Stimulated activated naive CD8-positive, alpha-beta T cell treated with anti-CD3 and anti-CD28 coated beads, Interleukin-15, amount 100 ng/mL, for 72 hours (primary cell): ENCODE data around the gene RTF2.
"Not testable (repeated sequence)": the region's sequence is repeated elsewhere in the genome, so short reads cannot be mapped to it uniquely, and the experiment has no call there.

ENCODE experiments used
- ATAC-seq: fragments of 150-1000 bp; cut with Tn5 transposase; 2 replicates; pipeline ENCODE4 v1.10.0; 2021; ENCODE audit warnings: mild to moderate bottlenecking, moderate library complexity
- DNase-seq, 2 donors: peaks; one replicate each; pipeline ENCODE4 v3.0.0; 2021 to 2022
- H3K27ac Mint-ChIP-seq, 2 donors: one replicate each; pipeline ENCODE4 v1.8.0; 2022; ENCODE audit warnings: mild to moderate bottlenecking in 2 of 2, mixed read lengths in 2 of 2, moderate library complexity in 2 of 2
- H3K27me3 Mint-ChIP-seq: one replicate; pipeline ENCODE4 v1.8.0; 2022; ENCODE audit warnings: mixed read lengths
- H3K4me1 Mint-ChIP-seq: one replicate; pipeline ENCODE4 v1.8.0; 2022; ENCODE audit warnings: mild to moderate bottlenecking, mixed read lengths
- H3K4me3 Mint-ChIP-seq, 2 donors: one replicate each; pipeline ENCODE4 v1.8.0; 2022; ENCODE audit warnings: mild to moderate bottlenecking in 2 of 2, mixed read lengths in 2 of 2, moderate library complexity in 1 of 2
- H3K9me3 Mint-ChIP-seq, 2 donors: one replicate each; pipeline ENCODE4 v1.8.0; 2022; ENCODE audit warnings: mixed read lengths in 2 of 2

Gene RTF2

DNA sequence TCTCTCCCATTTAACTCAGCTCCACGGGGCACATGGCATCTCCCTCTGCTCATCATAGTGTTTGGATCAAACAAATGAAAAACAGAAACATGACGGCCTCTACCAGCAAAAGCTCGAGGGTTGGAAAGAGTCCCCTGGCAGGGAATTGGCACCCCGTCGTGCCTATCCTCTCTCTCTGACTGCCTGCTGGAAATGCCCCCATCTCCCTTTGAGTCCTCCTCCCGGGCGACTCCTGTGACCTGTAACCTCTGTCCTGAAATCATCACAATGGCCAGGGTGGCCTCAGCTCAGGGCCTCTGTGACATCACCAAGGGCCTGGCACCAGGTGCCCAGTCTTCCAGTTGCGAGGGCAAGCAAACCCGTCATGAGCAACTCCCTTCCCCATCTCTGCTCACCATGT lies 64.5 kb downstream of the RTF2 start, which contains the start of gene FAM209B:
TSS of gene FAM209B (plus strand) at position 301 of the 400 bp plus-strand sequence. CDS start at position 397, 96 bp downstream.
- DNase-seq, H3K4me3 Mint-ChIP-seq, H3K4me1 Mint-ChIP-seq, H3K27me3 Mint-ChIP-seq, ATAC-seq, H3K9me3 Mint-ChIP-seq: not testable (repeated sequence)
- H3K27ac Mint-ChIP-seq, result peak within 1 kb of the TSS in 1 of 2 donors; percentile 54

DNA sequence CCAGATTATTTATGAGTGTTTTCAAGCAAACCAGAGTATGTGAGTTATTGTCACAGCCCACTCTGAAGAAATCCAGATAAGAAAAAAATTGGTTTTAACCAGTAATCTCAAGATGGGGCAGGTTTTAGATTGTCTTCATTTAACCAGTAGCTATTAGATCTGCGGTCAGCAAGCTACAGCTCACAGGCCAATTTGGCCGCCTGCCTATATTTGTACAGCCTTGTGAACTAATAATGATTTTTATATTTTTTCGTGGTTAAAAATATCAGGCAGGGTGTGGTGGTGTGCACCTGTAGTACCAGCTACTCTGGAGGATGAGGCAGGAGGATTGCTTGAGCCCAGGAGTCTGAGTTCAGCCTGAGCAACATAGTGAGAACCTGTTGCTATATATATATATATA lies 69.6 kb downstream of the RTF2 start:
- no peak overlapping the region for H3K4me3 Mint-ChIP-seq
- no peak overlapping the region for H3K27ac Mint-ChIP-seq
- H3K27me3 Mint-ChIP-seq, result no peaks in the 10 kb centered on the region
- no peak for ATAC-seq
- H3K9me3 Mint-ChIP-seq, result no peaks in the 10 kb centered on the region
- no peaks in the 10 kb centered on the region for H3K4me1 Mint-ChIP-seq
- DNase-seq, result no peak

DNA sequence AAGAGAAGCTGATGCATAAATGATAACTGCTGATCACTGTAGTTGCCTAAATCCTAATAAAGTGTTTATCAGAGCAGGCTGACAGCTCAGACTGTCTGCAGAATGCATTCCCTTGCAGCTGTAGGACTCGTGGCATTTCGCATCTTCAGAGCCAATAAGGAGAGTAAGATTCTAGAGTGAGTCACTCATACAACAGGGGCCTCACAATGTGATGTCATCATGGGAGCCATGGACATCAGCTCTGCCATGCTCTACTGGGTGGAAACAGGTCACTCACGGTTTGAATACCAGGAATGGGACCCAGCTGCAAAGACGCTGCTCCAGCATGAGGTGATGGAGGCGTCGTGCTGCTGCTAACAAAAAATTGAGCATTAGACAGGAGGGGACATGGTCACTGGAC lies 72.0 kb downstream of the RTF2 start:
- Mint-ChIP-seq H3K27ac (no peak overlapping the region), H3K4me3 (no peak overlapping the region), H3K4me1 (no peaks in the 10 kb centered on the region), H3K27me3 (no peaks in the 10 kb centered on the region), H3K9me3 (no peaks in the 10 kb centered on the region)
- DNase-seq (no peak), ATAC-seq (no peak)

DNA sequence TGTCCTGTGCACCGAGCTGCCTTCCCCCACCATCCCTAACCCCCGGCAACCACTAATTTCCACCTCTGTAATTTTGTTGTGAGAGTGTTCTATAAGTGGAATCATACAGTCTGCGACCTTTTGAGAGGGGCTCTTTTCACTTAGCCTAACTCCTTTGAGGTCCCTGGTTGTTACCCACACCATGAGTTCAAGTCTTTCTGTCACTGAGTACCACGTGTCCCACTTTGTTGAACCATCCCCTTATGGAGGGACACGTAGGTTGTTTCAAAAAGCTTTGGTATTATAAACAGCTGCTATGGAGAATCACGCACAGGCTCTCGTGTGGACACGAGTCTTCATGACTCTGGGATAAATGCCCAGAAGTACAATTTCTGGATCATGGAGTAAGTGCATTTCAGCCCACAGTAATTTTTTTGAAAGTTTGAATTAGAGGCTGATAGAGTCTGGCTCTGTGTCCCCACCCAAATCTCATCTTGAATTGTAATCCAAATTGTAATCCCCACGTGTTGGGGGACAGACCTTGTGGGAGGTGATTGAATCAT lies 74.1 kb downstream of the RTF2 start:
- H3K27me3 Mint-ChIP-seq, result no peaks in the 10 kb centered on the region
- H3K4me1 Mint-ChIP-seq, result no peaks in the 10 kb centered on the region
- H3K9me3 Mint-ChIP-seq, result no peaks in the 10 kb centered on the region
- ATAC-seq, result no peak
- H3K27ac Mint-ChIP-seq, result no peak overlapping the region
- H3K4me3 Mint-ChIP-seq, result no peak overlapping the region
- no peak for DNase-seq

DNA sequence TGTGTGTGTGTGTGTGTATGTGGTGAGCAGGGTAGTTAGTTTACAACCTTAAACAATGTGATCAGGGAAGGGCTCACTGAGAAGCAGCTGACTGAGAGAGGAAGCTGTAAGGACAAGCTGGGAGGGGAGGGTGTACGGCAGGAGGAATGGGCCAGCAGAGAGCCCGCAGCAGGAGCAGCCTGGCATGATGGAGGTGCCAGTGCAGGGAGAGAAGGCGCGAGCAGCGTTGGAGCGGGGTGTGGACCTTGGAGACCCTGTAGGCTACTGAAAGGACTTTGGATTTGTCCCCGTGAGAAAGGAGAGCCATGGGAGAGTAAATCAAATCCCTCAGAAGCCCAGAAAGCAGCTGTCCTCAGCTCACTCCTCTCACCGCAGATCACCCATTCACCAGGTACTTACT lies 83.1 kb downstream of the RTF2 start:
- ATAC-seq (no peak), DNase-seq (no peak)
- H3K4me1 Mint-ChIP-seq, result peaks cover 8% of the 10 kb centered on the region
- no peak overlapping the region for H3K4me3 Mint-ChIP-seq
- H3K27me3 Mint-ChIP-seq, result no peaks in the 10 kb centered on the region
- H3K27ac Mint-ChIP-seq, result no peak overlapping the region
- H3K9me3 Mint-ChIP-seq, result no peaks in the 10 kb centered on the region

DNA sequence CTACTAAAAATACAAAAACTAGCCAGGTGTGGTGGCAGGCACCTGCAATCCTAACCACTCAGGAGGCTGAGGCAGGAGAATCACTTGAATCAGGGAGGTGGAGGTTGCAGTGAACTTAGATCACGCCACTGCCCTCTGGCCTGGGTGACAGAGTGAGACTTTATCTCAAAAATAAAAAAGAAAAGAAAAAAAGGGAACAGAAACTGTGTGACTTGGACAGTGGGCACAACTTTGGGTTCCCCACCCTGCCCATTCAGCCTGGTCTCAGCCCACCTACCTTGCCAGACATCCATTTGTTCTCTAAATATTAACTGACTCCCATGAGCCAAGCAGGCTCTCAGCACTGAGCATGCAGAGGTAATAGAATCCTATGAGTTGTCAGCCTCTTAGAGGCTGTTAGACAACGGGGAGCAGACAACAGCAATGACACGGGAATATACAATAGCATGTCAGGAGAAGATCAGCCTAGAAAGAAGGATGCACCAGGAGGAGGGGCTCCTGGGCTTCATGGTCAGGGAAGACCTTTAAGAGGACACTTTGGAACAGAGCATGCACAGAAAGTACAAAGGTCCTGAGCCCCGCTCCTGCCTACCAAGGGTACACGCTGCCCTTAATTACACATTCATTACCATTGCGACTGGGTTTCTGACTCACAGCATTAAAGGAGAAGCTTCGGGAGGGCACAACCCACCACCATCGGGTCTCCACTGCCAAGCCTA lies 84.6 kb downstream of the RTF2 start:
- H3K4me3 Mint-ChIP-seq, result no peak overlapping the region
- ATAC-seq (no peak), DNase-seq (no peak)
- no peak overlapping the region for H3K27ac Mint-ChIP-seq
- H3K27me3 Mint-ChIP-seq, result no peaks in the 10 kb centered on the region
- H3K4me1 Mint-ChIP-seq, result peaks cover 8% of the 10 kb centered on the region
- no peaks in the 10 kb centered on the region for H3K9me3 Mint-ChIP-seq

DNA sequence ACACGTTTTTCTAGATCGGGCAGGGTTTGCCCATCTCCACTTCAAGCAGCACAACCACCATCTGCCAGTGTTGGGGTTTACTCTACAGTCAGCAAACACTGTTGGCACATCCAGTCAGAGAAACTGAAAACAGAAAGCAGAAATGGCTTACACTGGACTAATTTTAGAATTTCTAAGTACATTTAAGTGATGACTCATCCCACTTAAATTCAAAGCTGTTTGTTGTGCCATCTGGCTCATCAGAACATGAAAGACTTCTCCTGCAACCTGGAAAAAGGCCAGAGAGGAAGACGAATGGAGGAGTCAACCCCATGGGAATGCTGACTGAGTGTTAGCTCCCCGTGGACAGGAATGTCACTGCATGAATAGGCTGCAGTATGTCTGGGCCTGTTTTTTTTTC lies 86.4 kb downstream of the RTF2 start:
- Mint-ChIP-seq H3K27ac (no peak overlapping the region), H3K4me1 (peaks cover 8% of the 10 kb centered on the region)
- peak in 1 of 2 donors; percentile 9 for DNase-seq

DNA sequence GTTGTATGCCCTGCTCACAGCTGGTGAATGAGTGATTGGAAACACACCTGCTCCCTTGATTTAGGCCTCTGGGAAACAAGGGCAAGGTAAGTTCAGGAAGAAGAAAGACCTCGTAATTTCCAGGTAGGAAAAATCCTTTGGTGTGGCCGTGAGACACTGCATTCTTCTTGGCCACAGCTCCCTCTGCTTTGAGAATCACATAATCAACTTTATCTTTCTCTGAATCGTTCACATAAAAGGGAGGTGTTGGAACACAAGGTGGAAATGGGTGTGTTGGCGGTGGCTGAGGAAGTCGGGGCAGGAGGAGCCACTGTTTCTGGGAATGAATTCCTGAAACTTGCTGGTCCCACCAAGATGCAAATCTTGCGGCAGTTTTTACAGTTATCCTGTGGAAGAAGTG lies 90.5 kb downstream of the RTF2 start:
- H3K4me3 Mint-ChIP-seq, result no peak overlapping the region
- ATAC-seq, result no peak
- peaks cover 8% of the 10 kb centered on the region for H3K4me1 Mint-ChIP-seq
- no peaks in the 10 kb centered on the region for H3K27me3 Mint-ChIP-seq
- peak overlapping the region in 1 of 2 donors; percentile 54 for H3K27ac Mint-ChIP-seq
- no peaks in the 10 kb centered on the region for H3K9me3 Mint-ChIP-seq
- DNase-seq, result no peak

More for the DNA sequence above, 86.4 kb downstream of the RTF2 start:
- H3K4me3 Mint-ChIP-seq, result no peak overlapping the region
- H3K9me3 Mint-ChIP-seq, result no peaks in the 10 kb centered on the region
- no peaks in the 10 kb centered on the region for H3K27me3 Mint-ChIP-seq
- peak; percentile 73 for ATAC-seq

DNA sequence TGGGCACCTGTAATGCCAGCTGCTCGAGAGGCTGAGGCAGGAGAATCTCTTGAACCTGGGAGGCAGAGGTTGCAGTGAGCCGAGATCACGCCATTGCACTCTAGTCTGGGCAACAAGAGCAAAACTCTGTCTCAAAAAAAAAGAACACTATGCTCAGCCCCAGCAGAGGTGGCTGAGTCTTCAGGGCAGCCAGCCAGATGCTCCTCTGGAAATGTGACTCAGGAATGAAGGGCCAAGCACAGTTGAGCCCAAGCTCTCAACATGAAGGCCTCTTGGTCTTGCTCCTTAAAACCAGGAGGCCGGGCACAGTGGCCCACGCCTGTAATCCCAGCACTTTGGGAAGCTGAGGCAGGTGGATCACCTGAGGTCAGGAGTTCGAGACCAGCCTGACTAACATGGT lies 96.1 kb downstream of the RTF2 start:
- DNase-seq, H3K4me1 Mint-ChIP-seq, H3K9me3 Mint-ChIP-seq, ATAC-seq, H3K27me3 Mint-ChIP-seq, H3K27ac Mint-ChIP-seq, H3K4me3 Mint-ChIP-seq: not testable (repeated sequence)

DNA sequence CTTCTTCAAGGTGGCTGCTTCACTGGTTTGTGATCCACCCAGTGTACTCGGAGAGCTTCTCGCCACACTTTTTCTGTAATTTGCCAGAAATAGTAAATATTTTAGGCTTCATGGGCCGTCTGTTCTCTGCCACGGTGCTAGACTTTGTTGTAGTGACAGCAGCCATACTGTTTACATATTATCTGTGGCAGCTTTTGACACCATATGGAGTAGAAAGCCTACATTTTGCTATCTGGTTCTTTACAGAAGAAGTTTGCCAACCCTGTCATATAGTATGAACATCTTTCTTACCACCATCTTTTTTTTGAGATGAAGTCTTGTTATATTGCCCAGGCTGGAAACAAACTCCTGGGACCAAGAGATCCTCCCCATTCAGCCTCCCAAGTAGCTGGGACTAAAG lies 97.1 kb downstream of the RTF2 start:
- no peaks in the 10 kb centered on the region for H3K27me3 Mint-ChIP-seq
- no peak overlapping the region for H3K27ac Mint-ChIP-seq
- H3K9me3 Mint-ChIP-seq, result no peaks in the 10 kb centered on the region
- no peak overlapping the region for H3K4me3 Mint-ChIP-seq
- DNase-seq (no peak), ATAC-seq (no peak)
- H3K4me1 Mint-ChIP-seq, result no peaks in the 10 kb centered on the region

DNA sequence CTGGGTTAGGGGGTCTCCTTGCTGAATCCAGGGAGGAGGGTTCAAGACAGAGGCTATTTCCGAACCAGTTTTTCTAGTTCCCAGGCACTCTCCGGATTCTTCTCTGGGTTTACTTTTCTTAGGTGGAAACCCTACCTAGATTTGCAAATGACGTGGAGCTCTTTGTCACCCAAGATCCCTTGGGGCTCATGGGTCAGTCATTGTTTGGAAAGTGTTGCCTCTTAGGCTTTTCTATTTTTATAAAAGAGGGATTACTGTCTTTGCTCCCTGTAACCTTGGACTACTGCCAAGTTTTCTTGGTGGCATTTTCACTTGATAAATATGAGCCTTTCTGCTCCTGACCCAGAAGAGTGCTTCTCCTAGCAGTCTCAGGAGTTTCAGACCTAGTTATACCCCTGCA lies 98.2 kb downstream of the RTF2 start:
- H3K27me3 Mint-ChIP-seq, result no peaks in the 10 kb centered on the region
- ATAC-seq (no peak), DNase-seq (no peak)
- H3K4me3 Mint-ChIP-seq, result no peak overlapping the region
- H3K9me3 Mint-ChIP-seq, result no peaks in the 10 kb centered on the region
- no peaks in the 10 kb centered on the region for H3K4me1 Mint-ChIP-seq
- H3K27ac Mint-ChIP-seq, result no peak overlapping the region
